K562 (cell line): ENCODE data around the gene RELCH. TPM values are rescaled to one million over a fixed set of nuclear protein-coding genes. Genes with fewer than 3 reads are reported as not detected.

ENCODE experiments used
- MAFK ChIP-seq: IDR thresholded peaks from 2 replicates; pipeline ENCODE4 v1.6.1; 2011; ENCODE audit warnings: low read length, improper control_type of control experiment
- NCOR1 ChIP-seq: fragments of 450-650 bp; IDR thresholded peaks from 2 replicates; pipeline ENCODE4 v1.6.1; 2016; ENCODE audit warnings: mild to moderate bottlenecking, moderate library complexity
- NUFIP1 ChIP-seq: fragments of 450-650 bp; IDR thresholded peaks from 2 replicates; pipeline ENCODE4 v1.6.1; 2018; ENCODE audit not compliant: partially characterized antibody
- PHF21A ChIP-seq: fragments of 450-650 bp; IDR thresholded peaks from 2 replicates; pipeline ENCODE4 v1.6.1; 2017; ENCODE audit warnings: low read depth, borderline replicate concordance
- RCOR1 ChIP-seq, 2 experiments: IDR thresholded peaks; 2 replicates each; pipeline ENCODE4 v1.6.1; 2012; ENCODE audit warnings: low read depth in 2 of 2, low read length in 2 of 2, borderline replicate concordance in 1 of 2, improper control_type of control experiment in 1 of 2
- SAP30 ChIP-seq: fragments of 200-600 bp; sonication (generic); IDR thresholded peaks from 2 replicates; pipeline ENCODE4 v1.6.1; 2012; ENCODE audit warnings: borderline replicate concordance, low read depth, mild to moderate bottlenecking, moderate library complexity, low read length, control low read depth, inconsistent platforms; ENCODE audit not compliant: insufficient read depth, poor library complexity, severe bottlenecking
- SMAD4 ChIP-seq: fragments of 250-450 bp; sonication (Bioruptor Pico); conservative IDR thresholded peaks from 2 replicates; pipeline ENCODE4 v1.8.0; 2021; ENCODE audit warnings: inconsistent platforms, mild to moderate bottlenecking, moderate library complexity
- ZBTB7A ChIP-seq: IDR thresholded peaks from 2 replicates; pipeline ENCODE4 v1.6.1; 2011; ENCODE audit warnings: low read depth, mild to moderate bottlenecking, low read length, moderate library complexity, borderline replicate concordance; ENCODE audit not compliant: control insufficient read depth
- ZNF766 ChIP-seq: fragments of 200-800 bp; sonication (Bioruptor generic); conservative IDR thresholded peaks from 2 replicates; pipeline ENCODE4 v1.6.1; 2016; ENCODE audit warnings: missing genetic modification characterization, missing compliant biosample characterization
- polyA plus RNA-seq, 8 experiments: library from polyadenylated mRNA; depleted of rRNA in 4 of 8; stranded (reverse) in 5 of 8; unstranded in 3 of 8; fragments of >200 nt; fragmentation: Nextera tagmentation in 2 of 8; fragmentation: Illumina TruSeq in 1 of 8; extraction: Ambion mirVana in 2 of 8; extraction: Trizol in 1 of 8; gene quantifications; 2 replicates each; pipeline versions ENCODE4 v1.2.1 to v1.2.3, GENCODE V29; 2011 to 2014; ENCODE audit warnings: inconsistent platforms in 1 of 8, missing spikeins in 1 of 8
- total RNA-seq, 7 experiments: library from RNA; depleted of rRNA in 6 of 7; stranded (reverse); fragments of >200 nt in 6 of 7; fragmentation: Illumina TruSeq in 2 of 7; extraction: Trizol in 2 of 7; gene quantifications; 2 replicates each; pipeline versions ENCODE4 v1.2.1 to v1.2.3, GENCODE V29; 2011 to 2021; ENCODE audit warnings: low replicate concordance in 1 of 7
- TF ChIP-seq, protein P1 (sequence below), 2 experiments: fragments of 450-650 bp; IDR thresholded peaks; 2 replicates each; pipeline ENCODE4 v1.6.1; 2016
- TF ChIP-seq, protein P2 (sequence below): fragments of 450-650 bp; conservative IDR thresholded peaks from 2 replicates; pipeline ENCODE4 v1.6.1; 2016; ENCODE audit warnings: missing genetic modification characterization, low read depth, mild to moderate bottlenecking, missing compliant biosample characterization, moderate library complexity
- TF ChIP-seq, protein P3 (sequence below): fragments of 250-450 bp; sonication (Bioruptor Pico); IDR thresholded peaks from 2 replicates; pipeline ENCODE4 v1.5.0; 2021; ENCODE audit warnings: mild to moderate bottlenecking, borderline replicate concordance

Gene RELCH
- total and polyA plus RNA-seq, 9 of the 15 experiments (the other 6 are each of a cell fraction or from before 2014, with no cell fraction given) = 1.4 to 13.6 (median 7.6) TPM

DNA sequence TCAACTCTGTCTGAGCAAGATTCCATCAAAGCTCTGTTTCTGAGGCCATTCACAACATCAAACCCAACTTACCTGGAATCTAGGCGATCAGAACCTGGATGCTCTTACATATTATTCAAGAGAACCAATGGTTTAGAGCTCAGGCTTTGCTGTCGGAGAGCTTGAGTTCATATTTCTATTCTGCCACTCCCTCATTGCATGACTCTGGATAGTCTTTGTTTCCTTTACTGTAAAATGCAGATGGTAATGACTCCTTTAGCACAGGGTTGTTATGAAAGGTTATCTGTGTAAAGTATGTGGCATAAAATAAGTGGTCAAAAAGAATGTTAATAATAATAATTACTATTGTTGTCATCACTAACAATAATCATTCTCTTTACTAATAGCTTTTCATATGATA is 12.6 kb downstream of the RELCH start (continued):
- TF ChIP-seq, protein P1, sequence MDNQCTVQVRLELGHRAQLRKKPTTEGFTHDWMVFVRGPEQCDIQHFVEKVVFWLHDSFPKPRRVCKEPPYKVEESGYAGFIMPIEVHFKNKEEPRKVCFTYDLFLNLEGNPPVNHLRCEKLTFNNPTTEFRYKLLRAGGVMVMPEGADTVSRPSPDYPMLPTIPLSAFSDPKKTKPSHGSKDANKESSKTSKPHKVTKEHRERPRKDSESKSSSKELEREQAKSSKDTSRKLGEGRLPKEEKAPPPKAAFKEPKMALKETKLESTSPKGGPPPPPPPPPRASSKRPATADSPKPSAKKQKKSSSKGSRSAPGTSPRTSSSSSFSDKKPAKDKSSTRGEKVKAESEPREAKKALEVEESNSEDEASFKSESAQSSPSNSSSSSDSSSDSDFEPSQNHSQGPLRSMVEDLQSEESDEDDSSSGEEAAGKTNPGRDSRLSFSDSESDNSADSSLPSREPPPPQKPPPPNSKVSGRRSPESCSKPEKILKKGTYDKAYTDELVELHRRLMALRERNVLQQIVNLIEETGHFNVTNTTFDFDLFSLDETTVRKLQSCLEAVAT (IDR thresholded peaks at IDR 0.05) = no peak
- TF ChIP-seq ZBTB7A = no peak
- TF ChIP-seq PHF21A = no peak
- TF ChIP-seq NUFIP1 = no peak
- TF ChIP-seq, protein P2, sequence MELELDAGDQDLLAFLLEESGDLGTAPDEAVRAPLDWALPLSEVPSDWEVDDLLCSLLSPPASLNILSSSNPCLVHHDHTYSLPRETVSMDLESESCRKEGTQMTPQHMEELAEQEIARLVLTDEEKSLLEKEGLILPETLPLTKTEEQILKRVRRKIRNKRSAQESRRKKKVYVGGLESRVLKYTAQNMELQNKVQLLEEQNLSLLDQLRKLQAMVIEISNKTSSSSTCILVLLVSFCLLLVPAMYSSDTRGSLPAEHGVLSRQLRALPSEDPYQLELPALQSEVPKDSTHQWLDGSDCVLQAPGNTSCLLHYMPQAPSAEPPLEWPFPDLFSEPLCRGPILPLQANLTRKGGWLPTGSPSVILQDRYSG (tag) = no peak
- TF ChIP-seq, protein P3, sequence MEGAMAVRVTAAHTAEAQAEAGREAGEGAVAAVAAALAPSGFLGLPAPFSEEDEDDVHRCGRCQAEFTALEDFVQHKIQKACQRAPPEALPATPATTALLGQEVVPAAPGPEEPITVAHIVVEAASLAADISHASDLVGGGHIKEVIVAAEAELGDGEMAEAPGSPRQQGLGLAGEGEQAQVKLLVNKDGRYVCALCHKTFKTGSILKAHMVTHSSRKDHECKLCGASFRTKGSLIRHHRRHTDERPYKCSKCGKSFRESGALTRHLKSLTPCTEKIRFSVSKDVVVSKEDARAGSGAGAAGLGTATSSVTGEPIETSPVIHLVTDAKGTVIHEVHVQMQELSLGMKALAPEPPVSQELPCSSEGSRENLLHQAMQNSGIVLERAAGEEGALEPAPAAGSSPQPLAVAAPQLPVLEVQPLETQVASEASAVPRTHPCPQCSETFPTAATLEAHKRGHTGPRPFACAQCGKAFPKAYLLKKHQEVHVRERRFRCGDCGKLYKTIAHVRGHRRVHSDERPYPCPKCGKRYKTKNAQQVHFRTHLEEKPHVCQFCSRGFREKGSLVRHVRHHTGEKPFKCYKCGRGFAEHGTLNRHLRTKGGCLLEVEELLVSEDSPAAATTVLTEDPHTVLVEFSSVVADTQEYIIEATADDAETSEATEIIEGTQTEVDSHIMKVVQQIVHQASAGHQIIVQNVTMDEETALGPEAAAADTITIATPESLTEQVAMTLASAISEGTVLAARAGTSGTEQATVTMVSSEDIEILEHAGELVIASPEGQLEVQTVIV (CRISPR knock-in tag) = no peak
- TF ChIP-seq SAP30 = no peak
- no peak for TF ChIP-seq NCOR1
- TF ChIP-seq SMAD4 = no peak
- TF ChIP-seq ZNF766 (CRISPR knock-in tag) = no peak
- no peak for TF ChIP-seq RCOR1 (IDR thresholded peaks at IDR 0.05; ENCODE audit: borderline replicate concordance in 1 of 2, low read depth in 2 of 2, low read length in 2 of 2)
- TF ChIP-seq MAFK = no peak
